T47D (cell line): ENCODE measurements around the gene NACC2.

Experiments
- DNase-seq, 2 experiments: peaks; one replicate each; pipeline versions ENCODE4 v3.0.0 to v3.0.0-alpha.2; 2011 to 2012; ENCODE audit warnings: low read depth in 1 of 2, low spot score in 1 of 2
- JUND ChIP-seq: IDR thresholded peaks from 2 replicates; pipeline ENCODE4 v1.6.1; 2012; ENCODE audit warnings: low read depth
- in situ Hi-C: cut with HindIII; loops from 2 replicates; pipeline ENCODE4 v1.10.0; 2016; ENCODE audit warnings: low sequenced_read_pairs, low pct_unique_long_range_greater_than_20kb

Gene NACC2

DNA sequence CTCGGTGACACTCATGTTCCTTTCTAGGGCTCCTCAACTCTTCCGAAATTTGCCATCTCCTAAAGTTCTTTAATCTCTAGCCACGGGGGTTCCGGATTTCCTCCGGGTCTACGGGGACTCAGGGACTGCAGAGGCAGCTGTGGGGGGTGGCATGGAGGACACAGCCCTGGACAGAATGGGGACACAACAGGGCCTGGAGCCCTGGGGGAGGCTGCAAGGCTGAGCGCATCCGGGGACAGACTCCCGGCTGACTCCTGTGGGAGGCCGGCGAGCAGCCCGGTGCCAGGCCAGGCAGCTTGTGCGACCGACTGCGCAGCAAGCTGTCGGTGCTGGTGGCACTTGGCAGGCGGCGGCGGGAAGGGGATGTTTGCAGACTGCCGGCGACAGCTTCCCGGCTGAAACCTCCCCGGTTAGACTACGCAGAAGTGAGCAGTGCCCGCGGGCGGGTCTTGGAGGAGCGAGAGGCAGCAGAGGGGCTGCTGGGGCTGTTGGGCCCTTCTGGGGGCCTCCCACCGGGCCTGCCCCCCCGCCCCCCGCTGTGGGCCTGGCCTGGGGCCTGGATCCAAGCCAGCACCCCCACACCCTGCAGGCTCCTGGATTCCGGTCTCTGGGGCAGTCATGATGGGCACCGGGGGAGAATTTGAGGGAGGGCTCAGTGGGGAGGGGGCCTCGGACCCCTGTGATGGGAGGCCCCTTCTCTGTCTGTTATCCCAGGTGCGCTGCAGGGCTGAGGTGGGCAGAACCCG lies 105.2 kb downstream of the NACC2 start:
- TF ChIP-seq JUND: no peak
- in situ Hi-C loops: no loop called here
- DNase-seq: peak in 1 of 2 experiments; percentile 40

DNA sequence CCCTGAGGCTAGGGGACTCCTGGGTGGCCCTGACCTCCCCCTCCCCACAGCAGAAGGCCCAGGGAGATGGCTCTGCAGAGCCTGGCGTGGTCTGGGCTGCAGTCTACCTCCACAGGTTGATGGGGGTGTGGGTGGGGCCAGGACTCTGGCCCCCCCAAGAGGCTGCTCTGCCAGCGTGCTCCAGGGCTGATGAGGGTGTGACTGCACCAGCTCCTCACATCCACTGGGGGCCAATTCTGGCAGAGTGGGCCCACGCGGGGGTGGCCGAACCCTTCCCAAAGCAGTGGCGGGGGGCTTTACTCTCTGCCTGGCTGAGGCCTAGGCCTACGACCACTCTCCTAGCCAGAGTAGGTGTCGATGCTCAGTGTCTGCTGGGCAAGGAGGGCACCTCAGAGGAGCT lies 105.9 kb downstream of the NACC2 start:
- in situ Hi-C loops: no loop called here
- no peak for TF ChIP-seq JUND
- no peak for DNase-seq

DNA sequence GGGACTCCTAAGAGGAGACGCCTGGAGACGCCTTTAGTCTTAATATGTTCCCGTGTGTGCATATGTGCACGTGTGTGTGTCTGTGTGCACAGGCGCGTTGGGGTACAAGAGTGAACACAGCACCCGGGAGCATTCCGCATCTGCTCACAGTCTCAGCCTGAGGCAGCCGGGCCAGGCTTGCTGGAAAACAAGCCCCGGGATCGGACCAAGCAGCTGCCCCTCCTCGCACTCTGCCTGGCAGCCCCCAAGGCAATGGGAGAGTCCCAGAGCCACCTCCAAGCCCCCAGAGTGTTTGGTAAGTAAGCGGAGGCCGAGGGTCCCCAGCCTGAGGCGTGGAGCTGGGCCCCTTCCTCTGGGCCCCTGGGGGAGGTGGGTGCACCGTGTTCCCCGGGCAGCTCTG lies 106.6 kb downstream of the NACC2 start:
- in situ Hi-C loops: no loop called here
- TF ChIP-seq JUND: no peak
- no peak for DNase-seq

DNA sequence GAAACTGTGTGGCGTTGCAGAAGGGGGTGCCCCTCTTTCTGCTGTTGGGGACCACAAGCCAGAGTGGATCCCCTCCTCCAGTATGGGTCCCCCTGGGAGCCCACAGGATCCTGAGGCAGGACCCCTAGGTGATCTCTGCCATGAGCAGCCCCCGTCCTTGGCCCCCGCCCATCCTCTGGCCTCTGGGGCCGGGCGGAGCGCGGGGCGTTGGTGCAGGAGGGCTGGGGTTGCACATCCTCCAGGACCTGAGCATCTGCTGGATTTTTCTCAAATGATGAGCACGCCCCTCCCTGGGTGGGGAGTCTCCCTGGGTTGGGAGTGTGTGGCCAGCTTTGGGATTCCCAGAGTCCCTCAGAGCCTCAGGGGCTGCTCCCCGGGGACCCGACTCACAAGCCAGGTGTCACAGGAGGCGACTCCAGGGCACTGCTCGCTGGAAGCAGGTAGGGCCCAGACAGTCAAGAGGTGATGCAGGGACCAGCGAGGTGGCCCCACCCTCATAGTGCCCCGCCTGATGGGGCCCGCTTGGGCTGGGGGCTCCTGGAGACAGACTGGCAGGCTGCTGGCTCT lies 107.2 kb downstream of the NACC2 start:
- in situ Hi-C loops: no loop called here
- no peak for TF ChIP-seq JUND
- no peak for DNase-seq

DNA sequence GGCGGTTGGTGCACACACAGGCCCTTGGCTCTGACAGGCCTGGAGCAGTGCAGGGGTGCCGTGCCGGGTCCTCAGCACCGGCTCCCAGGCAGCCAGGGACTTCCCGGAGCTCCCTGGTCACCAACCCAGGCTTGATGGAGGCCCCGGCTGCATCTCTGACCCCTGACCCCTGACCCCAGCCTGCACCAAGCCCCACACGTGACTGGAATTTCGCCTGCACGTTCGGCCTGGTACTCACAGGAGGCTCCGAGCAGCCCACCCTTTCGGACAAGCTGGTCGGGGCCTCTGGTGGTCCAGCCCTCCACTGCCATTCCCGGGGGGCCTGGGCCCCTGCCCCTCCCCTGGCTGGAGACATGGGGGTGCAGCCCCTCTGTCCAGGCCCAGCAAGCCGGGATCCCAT lies 108.5 kb downstream of the NACC2 start:
- in situ Hi-C loops: no loop called here
- TF ChIP-seq JUND: no peak
- no peak for DNase-seq

DNA sequence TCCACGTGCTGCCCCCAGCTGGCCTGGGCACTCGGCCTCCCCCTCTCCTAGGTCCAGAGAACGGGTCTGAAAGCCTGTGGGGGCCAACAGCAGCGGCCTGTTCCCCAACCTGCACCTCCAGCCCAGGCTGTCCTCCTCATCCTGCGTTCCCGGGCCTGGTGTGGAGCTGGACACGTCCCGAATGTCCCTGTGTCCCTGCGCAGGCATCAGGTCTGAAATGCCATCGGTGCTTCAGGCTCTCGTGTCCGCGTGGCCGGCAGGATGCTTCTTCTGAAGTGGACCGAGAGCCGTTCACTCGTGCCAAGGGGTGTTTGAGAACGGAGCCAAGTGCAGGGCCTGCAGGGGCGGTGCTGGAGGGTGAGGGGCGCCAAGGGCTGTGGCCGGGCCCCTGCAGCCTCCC lies 109.2 kb downstream of the NACC2 start:
- in situ Hi-C loops: no loop called here
- no peak for DNase-seq

DNA sequence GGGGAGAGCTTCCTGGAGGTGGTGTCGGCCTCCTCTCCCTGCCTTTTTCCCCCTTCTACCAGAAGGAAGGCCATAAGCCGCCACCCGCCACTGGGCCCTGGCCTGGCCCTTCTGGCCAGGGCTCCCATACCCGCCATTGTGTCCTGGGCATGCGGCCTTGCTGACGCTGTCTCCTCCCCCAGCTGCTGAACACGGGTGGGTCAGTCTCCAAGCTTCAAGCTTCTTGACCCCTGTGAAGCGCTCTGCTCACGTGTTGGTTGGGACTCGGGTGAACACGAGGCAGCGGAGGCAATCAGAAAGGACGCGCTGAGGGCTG lies 109.7 kb downstream of the NACC2 start:
- in situ Hi-C loops: no loop called here
- TF ChIP-seq JUND: no peak
- no peak for DNase-seq

More for the DNA sequence above, 109.2 kb downstream of the NACC2 start:
- no peak for TF ChIP-seq JUND

DNA sequence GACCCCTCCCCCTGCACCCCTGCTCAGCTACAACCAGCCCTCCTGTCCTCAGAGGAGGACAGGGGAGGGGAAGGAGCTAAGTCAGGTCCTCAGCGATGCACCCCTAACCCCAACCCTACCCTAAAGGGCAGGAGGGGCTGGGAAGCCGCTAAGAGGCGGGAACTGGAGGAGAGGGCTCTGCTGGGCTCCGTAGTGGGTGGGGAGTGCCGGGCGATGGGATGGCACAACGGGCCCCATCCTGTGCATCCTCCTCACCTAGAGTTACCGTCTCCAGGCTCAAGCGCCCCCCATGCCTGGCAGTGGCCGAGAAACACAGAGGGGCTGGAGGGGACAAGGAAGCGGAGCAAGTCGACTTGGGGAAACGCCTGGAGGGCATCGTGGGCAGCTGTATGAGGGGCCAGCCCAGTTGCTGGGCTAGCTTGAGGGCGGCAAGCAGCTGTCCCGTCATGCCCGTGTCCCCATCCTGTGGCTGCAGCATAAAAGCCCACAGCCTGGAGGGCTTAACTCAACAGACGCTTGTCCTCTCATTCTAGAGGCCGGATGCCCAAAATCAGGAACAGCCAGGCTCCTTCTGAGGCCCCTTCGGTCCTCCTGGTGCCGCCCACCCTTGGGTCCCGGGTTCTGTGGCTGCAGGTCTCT lies 110.9 kb downstream of the NACC2 start:
- in situ Hi-C loops: no loop called here
- DNase-seq: no peak
- TF ChIP-seq JUND: no peak

DNA sequence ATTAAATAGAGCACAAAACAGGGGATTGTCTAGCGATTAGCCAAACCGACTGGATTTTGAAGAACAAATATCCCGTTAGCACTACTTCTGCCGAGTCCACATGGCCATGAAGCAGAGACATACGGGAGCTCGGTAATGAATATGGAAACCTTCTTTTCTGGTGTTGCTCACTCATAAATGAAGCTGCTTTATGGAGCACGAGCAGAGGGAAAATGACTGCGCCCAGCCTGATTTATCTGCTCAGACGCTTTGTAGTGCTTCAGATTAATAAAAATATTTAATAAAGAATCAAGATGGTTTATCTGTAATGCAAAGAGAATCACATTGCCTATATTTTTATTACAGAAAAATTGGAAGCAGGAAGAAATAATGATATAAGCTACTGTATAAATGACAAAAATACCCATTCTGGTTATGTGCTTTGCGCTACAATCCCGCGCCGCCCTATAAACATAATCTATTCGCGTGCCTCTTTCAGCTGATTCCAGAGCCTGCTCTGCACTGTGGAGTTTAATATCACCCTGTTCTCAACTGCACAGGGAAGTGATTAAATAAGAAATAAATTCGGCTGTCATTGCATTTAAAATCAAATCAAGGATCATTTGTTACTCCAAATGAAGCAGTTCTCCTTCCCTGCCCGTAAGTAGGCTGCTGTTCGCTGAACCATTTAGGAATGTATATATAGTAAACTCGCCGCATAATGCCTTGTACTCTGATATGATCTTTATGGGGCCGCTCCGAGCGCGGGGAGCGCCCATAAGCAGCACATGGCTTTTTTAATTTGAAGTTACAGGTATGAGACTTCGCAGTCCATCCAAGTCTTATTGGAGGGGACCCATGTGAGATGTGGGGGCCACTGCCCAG lies 111.6 kb downstream of the NACC2 start:
- TF ChIP-seq JUND: no peak
- DNase-seq: peak; percentile 71 to 85
- in situ Hi-C loops: no loop called here

DNA sequence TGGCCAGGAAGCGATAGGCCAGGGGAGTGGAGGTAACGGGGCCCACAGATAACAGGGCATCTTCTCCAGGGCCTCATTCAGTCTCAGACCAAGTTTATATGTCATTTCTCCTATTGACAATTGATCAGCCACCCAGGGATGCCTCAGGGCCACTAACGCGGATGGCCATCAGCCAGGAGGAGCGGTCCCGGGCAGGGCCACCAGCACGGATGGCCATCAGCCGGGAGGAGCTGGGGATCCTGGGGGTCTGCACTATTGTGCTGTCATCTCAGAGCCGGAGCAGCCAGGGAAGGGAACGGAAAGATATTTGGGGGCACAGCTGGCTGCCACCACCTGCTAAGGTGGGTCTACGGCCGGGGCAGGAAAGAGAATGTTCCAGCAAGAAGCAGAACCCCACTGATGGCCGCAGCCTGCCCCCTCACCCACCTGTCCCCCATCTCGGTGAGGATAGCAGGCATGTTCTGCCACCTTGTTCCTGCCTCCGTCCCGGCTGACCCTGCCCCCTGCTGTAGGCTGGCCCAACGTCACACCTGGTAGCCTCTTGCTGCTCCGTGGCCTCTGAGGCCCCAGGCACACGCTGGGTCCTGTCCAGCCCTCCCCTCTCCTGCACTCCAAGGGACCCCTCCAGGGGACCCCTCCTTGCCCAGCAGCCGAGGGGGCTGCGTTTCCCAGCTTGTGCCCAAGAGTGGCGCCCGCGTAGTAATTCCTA lies 112.4 kb downstream of the NACC2 start:
- no peak for TF ChIP-seq JUND
- in situ Hi-C loops: no loop called here
- no peak for DNase-seq

DNA sequence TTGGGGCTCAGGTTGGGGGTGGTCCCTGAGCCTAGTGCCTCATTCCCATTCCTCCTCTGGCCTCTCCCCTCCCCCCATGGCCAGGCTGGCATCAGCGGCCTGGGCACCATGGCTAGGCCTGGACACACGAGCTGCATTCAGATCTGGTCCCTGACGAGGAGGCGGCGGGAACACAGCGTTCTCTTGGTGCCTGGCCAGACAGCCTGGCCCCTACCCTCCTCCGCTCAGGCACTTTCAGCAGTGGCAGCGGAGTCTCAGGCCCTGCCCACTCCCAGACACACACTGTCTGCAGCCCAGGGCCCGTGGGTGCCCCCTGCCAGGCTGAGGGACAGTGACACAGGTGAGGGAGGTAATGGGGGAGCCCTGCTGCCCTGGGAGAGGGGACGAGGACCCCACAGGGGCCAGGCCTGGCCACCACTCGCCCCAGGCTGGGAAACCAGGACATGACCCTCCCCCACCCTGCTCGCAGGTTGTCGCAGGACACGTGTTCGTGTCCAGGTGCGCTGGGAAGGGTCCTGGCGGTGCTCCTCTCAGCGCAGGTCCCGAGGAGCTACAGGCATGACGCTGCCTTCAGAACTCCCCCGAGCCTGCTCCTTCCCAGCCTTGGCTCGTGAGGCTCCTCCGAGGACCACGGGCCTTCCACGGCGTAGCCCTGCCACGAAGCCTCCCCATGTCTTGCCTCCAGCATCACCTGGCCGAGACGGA lies 114.0 kb downstream of the NACC2 start:
- TF ChIP-seq JUND: no peak
- in situ Hi-C loops: no loop called here
- no peak for DNase-seq

DNA sequence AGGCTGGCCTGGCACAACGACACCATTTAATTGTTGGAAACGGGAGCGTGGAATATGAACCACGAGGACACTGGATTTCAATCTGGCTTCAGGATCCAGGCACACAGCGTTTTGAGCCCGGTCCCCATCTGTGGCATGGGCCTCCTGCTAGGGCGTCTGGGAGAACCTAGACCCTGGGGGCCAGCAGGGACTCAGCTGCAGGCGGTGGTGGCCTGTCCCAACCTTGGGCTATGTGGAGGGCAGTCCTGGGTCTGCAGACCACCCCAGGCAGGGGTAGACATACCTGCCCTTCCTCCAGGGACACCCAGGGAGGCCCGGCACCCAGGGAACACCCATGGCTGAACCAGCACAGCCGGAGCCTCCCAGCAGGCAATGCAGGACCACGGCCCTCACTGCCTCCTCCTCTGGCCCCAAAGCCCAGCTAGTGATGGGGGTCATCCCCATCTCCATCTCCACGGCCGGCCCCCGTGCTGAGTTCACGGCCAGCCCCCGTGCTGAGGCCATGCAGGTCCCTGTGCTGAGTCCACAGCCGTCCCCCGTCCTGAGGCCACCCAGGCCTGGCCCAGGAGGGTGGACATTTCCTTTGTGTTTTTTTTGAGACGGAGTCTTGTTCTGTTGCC lies 115.4 kb downstream of the NACC2 start:
- in situ Hi-C loops: no loop called here
- TF ChIP-seq JUND: no peak
- no peak for DNase-seq
